ENCODE data around the gene PAX8. TPM values are rescaled to one million over a fixed set of nuclear protein-coding genes. Genes with fewer than 3 reads are reported as not detected.

Gene PAX8
- total and polyA plus RNA-seq, 2 experiments from 2014 or later, result 0.21 to 0.32 TPM

DNA sequence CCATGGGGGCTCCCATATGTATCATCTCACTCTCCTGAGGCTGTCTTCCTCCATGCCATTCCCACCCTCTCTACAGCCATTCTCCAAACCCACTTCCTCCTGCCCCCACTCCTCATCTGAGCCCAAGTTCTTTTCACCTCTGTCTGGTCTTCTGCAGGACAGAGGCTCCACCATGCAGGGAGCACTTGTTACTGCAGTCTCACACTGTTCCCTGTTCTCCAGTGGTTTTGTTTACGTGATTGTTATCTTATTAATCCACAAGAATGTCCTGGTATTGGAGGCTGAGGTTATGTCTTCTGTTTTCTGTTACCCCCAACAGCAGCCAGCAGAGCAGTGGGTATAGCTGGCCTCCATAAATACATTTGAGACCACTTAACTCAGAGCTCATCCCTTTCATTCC, 51.4 kb downstream of the PAX8 start:
- TF ChIP-seq EZH2phosphoT487 (IDR thresholded peaks at IDR 0.05; ENCODE audit: unreplicated experiment) (no peak), ZNF114 (CRISPR knock-in tag; IDR thresholded peaks at IDR 0.05) (no peak), JUNB (IDR thresholded peaks at IDR 0.05; ENCODE audit: unreplicated experiment) (no peak), POLR2AphosphoS5 (IDR thresholded peaks at IDR 0.05; ENCODE audit: low read depth) (no peak), CREB1 (CRISPR knock-in tag; IDR thresholded peaks at IDR 0.05; ENCODE audit: low read depth) (no peak), NANOG (IDR thresholded peaks at IDR 0.05; ENCODE audit: borderline replicate concordance) (no peak), REST (IDR thresholded peaks at IDR 0.05; ENCODE audit: unreplicated experiment) (no peak), EZH2 (IDR thresholded peaks at IDR 0.05; ENCODE audit: low read depth, unreplicated experiment) (no peak), STAT1 (IDR thresholded peaks at IDR 0.05; ENCODE audit: unreplicated experiment) (no peak), ETS1 (IDR thresholded peaks at IDR 0.05) (no peak), ZNF462 (CRISPR knock-in tag; IDR thresholded peaks at IDR 0.05) (no peak)
- TF ChIP-seq, protein P1, sequence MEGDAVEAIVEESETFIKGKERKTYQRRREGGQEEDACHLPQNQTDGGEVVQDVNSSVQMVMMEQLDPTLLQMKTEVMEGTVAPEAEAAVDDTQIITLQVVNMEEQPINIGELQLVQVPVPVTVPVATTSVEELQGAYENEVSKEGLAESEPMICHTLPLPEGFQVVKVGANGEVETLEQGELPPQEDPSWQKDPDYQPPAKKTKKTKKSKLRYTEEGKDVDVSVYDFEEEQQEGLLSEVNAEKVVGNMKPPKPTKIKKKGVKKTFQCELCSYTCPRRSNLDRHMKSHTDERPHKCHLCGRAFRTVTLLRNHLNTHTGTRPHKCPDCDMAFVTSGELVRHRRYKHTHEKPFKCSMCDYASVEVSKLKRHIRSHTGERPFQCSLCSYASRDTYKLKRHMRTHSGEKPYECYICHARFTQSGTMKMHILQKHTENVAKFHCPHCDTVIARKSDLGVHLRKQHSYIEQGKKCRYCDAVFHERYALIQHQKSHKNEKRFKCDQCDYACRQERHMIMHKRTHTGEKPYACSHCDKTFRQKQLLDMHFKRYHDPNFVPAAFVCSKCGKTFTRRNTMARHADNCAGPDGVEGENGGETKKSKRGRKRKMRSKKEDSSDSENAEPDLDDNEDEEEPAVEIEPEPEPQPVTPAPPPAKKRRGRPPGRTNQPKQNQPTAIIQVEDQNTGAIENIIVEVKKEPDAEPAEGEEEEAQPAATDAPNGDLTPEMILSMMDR (conservative IDR thresholded peaks at IDR 0.05; ENCODE audit: low read depth in 2 of 2), result no peak
- H3K9me2 ChIP-seq (ENCODE audit: insufficient read depth), result 0 out of 2 replicates have a peak, but pooled peaks cover 4% of the 10 kb centered on the region
- H3K4me3 ChIP-seq, result no peak overlapping the region
- peaks cover 8% of the 10 kb centered on the region; the same call in 1 of the 2 replicates for H3K4me1 ChIP-seq (ENCODE audit: insufficient read depth)
- H3K4me1 Mint-ChIP-seq, result peaks cover 10% of the 10 kb centered on the region; the same call in 2 of the 3 replicates
- no peak overlapping the region for H2AFZ ChIP-seq
- H3K4me3 Mint-ChIP-seq, result no peak overlapping the region
- no peaks in the 10 kb centered on the region for H4K20me1 ChIP-seq (replicated peaks; ENCODE audit: insufficient read depth)
- DNase-seq (ENCODE audit: low spot score) (no peak), ATAC-seq (no peak)
- H3K9me3 Mint-ChIP-seq, result no peaks in the 10 kb centered on the region
- H3K27ac Mint-ChIP-seq, result no peak overlapping the region
- H3F3A ChIP-seq (replicated peaks; ENCODE audit: low read depth), result no peaks in the 10 kb centered on the region
- no peaks in the 10 kb centered on the region for H3K27me3 Mint-ChIP-seq (ENCODE audit: insufficient read depth, low read depth, poor library complexity)
- no peak overlapping the region for H3K27ac ChIP-seq (ENCODE audit: low read depth)
- H3K36me3 Mint-ChIP-seq (ENCODE audit: low read depth), result no peaks in the 10 kb centered on the region
- no peak overlapping the region for H3K4me2 ChIP-seq
- no peaks in the 10 kb centered on the region for H3K27me3 ChIP-seq (ENCODE audit: insufficient read depth)
- H3K36me3 ChIP-seq (ENCODE audit: insufficient read depth), result no peaks in the 10 kb centered on the region
- H3K79me2 ChIP-seq (replicated peaks; ENCODE audit: insufficient read depth), result no peaks in the 10 kb centered on the region

Measured in GM23338 (cell line).